ENCODE results near the gene DPF3.

Gene DPF3

DNA sequence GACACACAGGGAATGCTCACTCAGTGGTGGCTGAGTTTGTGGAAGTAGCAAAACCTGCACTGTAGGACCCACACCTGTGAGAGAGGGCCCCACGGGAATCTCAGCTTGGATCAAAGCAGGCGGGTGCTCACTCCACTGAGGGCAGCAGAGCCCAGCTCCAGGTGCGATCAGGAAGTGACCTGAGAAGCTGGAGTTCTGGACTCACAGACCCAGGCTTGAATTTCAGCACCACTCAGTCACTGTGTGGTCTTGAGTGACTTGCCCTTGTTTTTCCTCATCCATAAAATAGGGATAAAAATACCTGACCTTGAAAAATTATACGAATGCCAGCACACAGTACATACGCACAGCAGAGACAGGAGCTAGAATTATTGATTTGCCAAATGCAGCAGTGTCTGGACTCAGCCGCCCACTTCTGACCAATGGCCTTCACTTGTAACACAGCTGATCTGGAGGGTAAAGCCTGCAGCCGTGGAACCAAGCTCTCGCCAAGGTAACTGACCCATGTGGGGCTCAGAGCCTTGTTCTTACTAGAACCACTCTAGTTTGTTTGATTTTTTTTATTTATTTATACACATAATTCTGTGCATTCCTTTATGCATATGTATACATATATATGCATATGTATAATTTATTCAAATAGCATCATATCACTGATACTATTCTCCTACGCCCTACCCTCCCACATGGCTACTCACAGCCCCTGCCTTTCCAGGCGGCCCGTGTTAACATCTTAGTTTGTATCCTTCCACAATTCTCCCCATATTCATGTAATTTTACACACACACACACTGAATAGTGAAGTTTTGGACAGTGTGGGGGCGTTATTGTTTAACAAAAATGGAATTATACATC, 53.9 kb downstream of the DPF3 start:
- no peak for DNase-seq (ENCODE audit: low read depth)

DNA sequence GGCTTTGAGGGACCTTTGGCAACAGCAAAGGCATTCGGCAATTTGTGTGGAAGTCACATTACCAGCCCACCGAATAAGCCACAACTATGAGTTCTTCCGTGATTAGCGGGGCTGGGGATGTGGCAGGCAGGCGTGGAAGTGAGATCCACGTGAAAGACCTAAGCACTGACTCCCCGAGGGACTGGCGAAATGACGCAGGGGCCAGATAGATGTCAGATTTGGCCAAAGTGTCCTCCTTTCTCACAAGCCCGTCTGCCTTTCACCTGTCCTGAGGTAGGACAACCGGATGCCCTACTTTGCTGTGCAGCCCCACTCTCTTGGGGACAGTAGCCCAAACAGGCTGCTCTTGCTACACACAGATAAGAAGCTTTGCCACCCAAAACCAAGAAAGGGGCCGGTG, 54.5 kb downstream of the DPF3 start:
- no peak for DNase-seq (ENCODE audit: low read depth)

DNA sequence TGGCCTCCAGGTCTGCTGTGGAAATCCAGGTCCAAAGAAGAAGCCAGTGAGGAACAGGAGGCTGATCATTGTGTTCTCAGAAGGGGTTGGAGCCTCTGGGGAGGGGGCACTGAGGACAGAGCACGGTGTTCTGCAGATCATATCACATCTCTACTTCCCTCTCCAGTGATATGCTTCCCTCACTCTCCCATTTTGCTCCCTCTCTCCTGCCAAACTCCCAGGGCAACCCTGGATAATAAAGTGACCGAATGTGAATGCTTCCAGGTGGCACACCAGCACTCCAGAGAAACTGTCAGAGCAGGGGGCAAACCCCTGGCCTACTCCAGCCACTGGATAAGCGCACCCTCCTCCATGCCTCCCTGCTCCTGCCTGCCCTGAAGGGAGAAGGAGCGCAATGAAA, 57.8 kb downstream of the DPF3 start:
- no peak for DNase-seq (ENCODE audit: low read depth)

DNA sequence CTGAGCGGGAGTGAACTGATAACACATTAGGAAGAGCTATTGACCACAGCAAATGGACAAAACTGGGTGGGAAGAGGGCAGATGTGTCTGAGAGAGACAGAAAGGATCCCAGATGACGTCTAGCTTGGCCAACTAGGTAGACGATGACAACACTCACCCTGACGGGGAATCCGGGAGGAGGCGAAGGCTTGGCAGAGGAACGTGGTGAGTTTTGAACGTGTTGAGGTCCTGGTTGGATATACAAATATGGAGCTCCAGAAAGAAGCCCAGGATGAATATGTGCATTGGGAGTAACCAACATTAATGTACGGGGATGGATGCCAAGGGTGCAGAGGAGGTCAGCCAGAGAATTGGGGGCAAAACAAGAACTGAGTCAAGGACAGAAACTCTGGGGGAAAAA, 60.7 kb downstream of the DPF3 start:
- no peak for DNase-seq (ENCODE audit: low read depth)

DNA sequence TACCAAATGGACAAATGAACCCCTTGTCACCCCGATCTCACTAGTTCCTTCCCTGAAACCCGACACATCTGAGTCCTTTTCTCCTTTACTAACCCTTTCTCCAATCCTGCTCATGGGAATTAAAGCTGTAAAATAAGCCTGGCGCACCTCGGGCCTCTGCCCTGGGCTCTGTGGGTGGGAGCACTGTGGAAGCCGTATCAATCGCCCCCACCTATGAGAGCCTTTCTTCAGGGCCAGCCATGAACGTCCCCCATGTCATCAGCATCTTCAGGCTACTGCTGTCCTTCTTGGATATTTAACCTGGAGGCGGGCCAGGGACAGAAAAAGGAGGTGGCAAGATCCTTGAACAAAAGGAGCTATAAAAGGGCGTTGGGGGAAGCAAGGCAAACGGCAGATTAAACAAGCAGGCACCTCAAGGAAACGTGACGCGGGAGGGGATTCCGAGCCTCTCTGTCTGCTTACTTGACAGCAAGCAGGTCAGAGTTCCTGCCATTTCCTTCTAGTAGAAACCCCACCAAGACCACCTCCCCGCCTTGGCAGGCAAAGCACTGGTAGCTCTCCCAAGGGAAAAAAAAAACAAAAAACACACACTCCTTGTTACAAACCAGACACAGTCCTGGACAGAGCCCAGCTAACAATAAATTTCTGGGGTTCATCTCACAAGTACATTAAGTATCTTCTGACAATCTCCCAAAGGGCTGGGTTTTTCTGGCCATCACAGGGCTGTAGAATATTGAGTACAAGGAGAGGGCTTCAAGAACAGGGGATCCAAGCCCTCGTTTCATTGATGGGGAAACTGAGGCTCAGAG, 62.9 kb downstream of the DPF3 start:
- peak; percentile 14 for DNase-seq (ENCODE audit: low read depth)

DNA sequence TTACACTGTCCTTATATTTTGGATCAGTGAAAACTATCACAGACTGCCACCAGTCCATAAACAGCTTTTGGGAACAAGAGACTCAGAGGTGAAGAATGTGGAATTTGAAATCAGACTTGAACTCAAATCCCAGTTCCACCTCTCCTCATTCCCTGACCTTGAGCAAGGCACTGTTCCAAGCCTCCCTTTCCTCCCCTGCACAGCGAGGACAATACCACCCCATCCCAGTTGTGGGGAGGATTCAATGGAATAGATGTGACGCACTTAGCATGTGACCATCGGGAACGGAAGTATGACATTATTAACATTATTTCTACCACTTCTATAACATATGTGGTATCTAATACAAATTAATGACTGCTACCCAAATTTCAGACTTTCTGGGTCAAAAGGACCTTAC, 63.5 kb downstream of the DPF3 start:
- no peak for DNase-seq (ENCODE audit: low read depth)

DNA sequence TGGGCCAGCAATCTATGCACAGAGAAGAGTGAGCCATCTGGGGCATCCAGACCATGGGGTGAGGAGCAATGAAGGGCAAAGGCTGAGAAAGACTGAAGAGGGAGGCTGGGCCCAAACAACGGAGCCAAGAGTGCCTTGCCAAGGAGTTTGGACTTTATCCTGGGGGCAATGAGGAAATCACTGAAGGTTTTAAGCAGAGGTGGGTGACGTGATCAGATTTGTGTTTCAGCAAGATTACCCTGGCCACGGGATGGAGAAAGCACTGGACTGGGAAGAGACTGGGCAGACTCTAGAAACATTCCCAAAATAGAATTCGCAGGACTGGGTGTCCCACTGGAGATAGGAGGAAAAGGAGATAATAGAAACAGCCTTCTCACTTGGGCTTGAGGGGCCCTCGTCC, 65.3 kb downstream of the DPF3 start:
- no peak for DNase-seq (ENCODE audit: low read depth)

DNA sequence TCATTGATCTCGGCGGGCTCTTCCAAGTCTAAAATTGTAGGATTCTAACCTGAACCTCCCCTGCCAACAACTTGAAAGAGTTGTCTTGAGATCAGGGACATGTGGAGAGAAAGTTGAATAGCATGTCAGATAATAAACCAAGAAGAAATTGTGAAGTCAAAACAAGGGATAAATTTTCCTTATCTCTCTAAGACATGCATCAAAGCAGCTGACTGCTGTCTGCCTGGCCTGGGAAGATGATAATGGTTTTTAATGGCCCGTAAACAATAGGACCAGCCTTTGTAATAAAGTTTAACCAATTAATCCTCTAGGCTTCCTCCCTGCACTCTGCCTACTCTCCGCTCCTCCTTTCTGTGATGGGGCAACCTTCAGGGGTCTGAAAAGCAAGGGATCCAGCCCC, 67.9 kb downstream of the DPF3 start:
- no peak for DNase-seq (ENCODE audit: low read depth)

DNA sequence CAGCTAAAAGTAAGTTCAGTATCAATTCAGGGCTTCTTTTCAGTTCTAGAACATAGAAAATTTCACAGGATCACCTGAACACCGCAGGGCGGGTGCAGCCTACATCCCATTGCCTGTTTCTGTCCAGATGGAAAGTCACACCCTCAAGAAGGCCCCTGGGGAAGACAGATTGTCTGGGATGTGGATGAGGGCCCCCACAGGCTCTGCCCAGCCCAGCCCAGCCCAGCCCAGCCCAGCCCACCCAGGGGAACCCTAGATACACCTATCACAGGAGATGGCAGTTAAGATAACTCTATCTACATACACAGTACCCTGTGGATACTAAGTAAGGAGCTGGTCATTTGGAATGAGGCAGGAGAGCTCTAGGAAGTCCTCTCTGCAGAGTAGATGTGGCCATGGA, 68.4 kb downstream of the DPF3 start:
- DNase-seq (ENCODE audit: low read depth), result no peak

DNA sequence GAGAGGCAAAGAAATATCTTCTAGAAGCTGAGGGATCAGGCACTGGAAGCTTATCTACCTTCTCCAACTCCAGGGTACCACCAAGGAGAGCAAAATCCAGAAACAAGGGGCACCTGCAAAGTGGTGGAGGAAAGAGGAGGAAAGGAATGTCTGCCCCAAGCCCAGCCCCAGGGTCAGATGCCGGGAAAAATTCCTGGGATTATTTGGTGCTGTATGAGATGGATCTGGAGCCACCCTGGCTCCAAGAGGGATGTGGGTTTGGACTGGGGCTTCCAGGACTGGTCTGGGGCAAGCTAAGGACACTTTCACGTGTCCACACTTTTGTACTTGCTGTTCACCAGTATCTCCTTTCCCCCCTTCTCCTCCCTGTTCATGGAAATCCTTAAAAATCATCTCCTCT, 69.8 kb downstream of the DPF3 start:
- DNase-seq (ENCODE audit: low read depth), result no peak

DNA sequence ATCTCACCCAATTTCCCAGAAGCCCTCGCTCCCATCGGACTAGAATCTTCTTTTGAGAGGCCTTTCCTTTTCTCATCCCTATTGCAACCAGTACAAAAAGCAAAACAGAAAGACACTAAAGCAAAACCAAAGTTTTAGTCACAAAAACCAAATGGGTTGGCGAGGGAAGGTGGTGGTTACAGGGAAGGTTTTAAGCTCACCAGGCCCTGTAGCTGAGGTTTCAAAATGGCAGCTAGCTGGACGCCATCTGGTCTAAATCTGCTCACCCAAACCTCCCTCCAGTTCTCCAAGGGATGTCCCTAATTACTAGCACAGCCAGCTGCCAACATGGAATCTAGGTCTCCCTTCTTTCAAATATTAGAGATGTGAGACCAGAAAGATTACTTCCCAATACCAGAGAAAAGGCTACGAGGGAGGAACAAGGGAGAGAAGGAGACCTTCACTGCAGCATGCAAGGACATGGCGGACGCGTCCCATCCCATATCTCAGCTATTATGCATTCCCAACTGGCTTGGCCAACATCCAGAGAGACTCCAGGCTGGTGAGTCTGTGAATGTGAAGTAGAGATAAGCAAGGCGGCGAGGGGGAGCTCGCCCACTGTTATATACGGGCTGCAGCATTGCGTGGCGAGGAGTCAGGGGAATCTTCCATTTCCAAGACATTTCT, 70.8 kb downstream of the DPF3 start:
- DNase-seq (ENCODE audit: low read depth), result no peak

DNA sequence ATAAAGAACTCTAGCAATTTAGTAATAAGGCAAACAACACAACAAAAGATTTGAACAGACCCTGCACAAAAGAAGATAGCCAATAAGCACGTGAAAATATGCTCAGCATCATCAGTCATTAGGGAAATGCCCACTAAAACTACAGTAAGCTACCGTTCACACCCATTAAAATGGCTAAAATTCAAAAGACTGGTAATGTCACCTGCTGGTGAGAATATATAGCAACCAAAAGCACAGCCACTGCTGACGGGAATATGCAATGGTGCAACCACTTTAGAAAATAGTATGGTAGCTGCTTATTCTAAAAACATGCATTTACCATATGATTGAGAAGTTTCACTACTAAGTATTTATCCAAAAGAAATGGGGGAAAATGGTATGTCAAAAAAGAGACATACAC, 74.9 kb downstream of the DPF3 start:
- no peak for DNase-seq (ENCODE audit: low read depth)

DNA sequence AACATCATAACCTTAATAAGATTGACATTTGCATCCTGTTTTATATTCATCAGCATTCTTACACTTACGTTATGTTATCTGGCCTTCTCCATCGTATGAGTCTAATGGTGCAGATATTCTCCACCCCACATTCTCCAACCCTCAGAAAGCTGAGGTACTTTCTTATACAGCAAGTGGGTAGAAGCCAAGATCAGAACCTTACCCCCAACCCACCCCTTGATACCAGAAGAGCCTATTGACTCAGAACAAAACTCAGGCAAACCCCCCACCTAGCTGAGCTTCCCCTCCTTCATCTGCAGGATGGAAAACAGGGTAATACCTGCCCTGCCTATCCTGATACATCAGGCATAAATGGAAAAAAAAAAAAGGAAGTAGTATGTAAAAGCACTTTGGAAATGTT, 77.6 kb downstream of the DPF3 start:
- DNase-seq (ENCODE audit: low read depth), result no peak

DNA sequence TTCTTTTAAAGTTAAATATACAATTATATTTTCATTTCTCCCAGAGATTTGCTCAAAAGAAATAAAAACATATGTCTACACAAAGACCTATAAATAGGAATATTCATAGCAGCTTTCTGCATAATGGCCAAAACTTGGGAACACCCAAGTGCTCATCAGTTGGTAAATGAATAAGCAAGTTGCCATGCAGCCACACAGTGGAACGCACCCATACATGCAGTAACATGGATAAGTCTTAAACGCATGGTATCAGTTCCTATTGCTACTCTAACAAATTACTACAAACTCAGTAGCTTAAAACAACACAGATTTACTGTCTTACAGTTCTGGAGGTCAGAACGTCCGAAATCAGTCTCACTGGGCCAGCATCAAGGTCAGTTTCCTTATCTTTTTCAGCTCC, 78.5 kb downstream of the DPF3 start:
- DNase-seq (ENCODE audit: low read depth), result no peak

DNA sequence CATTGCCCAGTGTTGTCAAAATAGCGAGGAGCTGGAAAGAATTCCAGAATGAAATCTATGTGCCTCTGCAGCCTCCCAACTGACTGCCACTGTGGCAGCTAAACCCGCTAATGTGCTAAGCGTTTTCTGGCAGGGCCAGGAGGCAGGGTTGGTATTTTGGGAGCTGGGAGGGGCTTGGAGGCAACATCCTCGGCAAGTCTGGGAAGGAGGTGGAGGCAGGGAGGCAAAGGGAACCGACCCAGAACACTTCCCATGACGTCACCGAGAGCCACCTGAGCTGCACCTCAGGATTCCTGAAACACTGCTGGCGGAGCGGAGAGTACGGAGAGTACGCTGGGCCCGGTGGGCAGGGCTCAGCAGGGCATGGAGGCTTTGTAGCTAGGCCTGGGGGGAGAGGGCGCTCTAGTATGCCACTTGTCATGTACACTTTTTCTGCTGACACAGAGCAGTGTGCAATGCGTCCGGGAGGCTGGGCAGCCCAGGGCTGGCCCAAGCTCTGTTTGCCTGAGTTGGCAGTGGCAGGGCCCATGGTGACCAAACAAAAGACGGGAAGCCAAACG, 81.5 kb downstream of the DPF3 start:
- DNase-seq (ENCODE audit: low read depth), result no peak

DNA sequence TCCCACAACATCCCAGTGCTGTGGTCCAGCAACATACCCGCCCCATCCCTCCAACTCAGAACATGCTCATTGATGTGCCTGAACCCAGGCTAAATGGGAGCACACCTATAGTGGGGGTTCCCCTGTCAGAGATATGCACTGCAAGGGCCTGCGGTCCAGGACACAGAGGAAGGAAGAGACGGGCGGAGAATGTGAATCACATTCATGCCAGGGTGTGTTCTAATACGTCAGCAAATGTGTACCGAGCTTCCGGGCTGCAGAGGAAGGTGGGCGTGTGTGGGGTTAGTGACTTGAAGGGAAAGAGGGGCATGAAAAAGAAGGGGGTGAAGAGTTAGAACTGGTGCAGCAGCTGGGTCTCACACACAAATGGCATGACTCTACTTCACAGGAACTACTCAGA, 83.7 kb downstream of the DPF3 start:
- DNase-seq (ENCODE audit: low read depth), result no peak

DNA sequence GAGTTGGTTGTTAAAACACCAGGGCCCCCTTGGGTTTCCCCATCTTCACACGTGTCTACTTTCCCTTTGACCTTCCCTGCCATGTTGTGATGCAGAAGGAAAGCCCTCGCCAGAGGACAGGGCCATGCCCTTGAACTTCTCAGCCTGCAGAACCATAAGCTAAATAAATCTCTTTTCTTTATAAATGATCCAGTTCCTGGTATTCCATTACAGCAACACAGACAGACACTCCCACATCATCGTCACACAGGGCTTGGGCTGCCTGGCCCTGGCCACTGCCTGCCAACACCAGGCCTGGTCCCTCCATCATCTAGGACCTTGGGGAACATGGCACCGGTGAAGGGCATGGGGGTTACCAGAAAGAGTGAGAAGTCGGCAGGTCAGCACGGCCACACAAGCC, 84.8 kb downstream of the DPF3 start:
- DNase-seq (ENCODE audit: low read depth), result no peak

DNA sequence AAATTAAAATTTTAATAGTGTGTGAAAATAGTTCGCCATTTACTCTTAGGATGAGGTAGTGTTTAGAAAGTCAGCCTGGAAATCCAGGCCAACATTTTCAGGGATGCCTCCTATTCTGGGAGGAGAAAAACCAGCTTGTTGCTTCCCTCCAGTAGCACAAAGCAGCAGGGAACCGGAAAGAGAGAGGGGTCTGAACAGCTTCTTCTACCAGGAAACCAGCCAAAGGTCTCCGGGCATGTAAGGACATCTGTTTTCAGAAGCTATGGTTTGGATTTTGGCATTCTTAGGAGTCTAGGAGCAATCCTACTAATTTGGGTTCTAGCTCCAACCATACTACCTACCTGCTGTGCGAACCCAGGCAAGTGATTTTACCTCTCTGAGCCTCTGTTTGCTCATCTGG, 85.3 kb downstream of the DPF3 start:
- no peak for DNase-seq (ENCODE audit: low read depth)

DNA sequence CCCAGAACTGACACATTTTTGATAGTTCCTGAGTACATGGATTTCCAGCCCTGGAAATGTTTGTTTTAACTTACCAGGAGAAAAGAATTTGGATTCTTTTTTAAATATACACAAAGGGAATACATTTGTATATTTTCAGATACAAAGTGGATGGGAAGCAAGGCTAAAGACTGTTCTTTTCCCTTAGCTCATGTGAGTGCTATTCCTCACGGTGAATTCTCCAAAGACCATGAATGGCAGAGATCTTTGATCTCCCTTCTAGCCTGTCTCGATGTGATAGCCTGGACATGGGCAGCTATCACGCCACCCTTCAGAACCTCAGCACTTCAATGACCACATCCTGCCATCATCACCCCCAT, 91.3 kb downstream of the DPF3 start:
- no peak for DNase-seq (ENCODE audit: low read depth)

DNA sequence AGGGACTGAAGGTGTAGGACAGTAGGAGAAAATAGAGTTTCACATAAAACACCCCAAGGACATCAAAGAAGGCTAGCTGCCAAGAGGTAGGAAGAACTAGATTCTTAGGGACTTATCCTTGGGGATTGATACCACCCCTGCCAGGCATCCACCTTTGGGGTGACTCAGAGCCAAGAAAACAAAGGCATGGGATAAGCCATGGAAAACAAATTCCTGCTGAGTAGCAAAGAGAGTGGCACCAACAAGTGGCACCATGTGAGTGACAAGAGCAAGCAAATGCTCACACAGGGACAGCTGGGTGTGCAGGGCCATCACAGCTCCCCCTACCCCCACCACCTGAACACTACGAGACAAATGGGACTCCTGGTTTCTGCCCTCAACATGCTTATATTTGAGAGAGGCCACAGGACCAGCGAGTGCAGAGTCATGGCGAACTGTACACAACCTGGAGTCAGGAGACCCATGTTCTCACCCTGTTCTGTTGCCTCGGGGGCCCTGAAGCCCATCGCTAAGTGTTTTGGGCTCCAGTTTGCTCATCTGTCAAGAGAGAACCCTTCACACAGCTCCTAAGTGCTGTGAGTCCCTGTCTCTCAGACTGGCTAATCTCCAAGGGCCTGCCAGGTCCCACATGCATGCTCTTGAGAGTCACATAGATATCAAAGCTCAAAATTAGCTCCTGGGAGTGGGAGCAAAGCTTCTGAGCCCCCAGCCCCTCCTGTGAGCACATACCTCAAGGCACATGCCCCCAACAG, 91.9 kb downstream of the DPF3 start:
- no peak for DNase-seq (ENCODE audit: low read depth)

DNA sequence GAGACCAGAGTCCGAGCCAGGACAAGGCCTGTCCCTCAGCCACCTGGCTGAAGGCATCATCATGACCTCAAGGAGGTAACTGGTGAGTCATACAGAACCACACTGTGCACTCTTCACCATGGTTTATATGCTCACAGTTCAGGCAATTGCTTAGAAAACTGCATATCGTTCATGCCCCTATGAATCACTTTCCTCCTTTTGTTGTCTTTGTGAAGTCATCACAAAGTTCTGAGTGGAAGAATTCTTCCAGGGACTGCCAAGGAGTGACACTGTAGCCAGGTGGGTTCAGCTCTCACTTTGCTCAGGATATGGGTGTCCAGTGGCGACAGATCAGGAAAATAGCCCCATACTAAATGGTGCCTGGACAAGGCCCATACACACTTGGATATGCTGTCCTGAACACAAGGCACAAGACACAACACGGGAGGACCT, 92.5 kb downstream of the DPF3 start:
- DNase-seq (ENCODE audit: low read depth), result peak; percentile 97

DNA sequence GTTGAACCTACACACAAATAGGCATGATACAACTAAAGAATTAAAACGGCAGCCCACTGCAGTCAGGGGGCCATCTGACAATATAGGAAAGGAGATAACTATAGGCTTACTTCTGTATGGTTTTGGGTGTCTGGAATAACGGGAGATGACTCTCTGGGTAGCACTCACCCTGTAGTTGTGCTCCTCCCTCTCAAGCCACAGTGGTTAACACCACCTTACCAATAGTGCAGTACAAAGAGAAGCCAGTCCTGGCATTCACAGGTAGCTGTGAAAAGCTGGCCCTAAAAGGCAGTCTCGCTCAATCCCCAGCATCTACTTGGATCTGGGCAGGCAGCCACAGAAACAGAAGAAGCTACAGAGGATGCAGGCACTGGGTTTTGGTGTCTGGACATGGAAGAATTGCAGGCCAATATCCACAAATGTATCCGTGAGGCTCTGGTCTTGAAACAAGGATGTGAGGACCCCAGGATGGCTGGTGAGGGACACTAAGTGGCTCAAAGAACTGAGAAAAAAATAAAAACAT, 93.0 kb downstream of the DPF3 start:
- DNase-seq (ENCODE audit: low read depth), result no peak
